ENCODE results near the gene COPS6.

DNA sequence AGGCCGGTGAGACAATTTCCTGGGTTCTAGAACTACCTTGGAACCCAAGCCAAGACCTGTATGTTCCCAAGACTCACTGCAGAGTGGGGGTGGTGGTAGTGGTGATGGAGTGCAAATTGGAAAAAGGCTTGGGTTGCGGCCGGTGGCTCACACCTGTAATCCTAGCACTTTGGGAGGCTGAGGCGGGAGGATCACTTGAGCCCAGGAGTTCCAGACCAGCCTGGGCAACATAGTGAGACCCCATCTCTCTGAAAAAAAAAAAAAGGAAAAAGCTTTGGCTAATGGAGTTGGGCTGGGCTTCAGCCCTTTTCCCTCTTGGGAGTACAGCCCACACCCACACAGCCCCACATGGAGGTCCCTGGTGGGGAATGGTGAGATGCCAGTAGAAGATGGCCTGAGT is 16.8 kb downstream of the COPS6 start:
- TF ChIP-seq, protein P1, sequence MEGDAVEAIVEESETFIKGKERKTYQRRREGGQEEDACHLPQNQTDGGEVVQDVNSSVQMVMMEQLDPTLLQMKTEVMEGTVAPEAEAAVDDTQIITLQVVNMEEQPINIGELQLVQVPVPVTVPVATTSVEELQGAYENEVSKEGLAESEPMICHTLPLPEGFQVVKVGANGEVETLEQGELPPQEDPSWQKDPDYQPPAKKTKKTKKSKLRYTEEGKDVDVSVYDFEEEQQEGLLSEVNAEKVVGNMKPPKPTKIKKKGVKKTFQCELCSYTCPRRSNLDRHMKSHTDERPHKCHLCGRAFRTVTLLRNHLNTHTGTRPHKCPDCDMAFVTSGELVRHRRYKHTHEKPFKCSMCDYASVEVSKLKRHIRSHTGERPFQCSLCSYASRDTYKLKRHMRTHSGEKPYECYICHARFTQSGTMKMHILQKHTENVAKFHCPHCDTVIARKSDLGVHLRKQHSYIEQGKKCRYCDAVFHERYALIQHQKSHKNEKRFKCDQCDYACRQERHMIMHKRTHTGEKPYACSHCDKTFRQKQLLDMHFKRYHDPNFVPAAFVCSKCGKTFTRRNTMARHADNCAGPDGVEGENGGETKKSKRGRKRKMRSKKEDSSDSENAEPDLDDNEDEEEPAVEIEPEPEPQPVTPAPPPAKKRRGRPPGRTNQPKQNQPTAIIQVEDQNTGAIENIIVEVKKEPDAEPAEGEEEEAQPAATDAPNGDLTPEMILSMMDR (IDR thresholded peaks at IDR 0.05 in 8 of 11, conservative IDR thresholded peaks at IDR 0.05 in 3 of 11): no peak
- TF ChIP-seq POLR2A (IDR thresholded peaks at IDR 0.05): no peak
